ENCODE results near the gene CNNM4. TPM values are rescaled to one million over a fixed set of nuclear protein-coding genes. Genes with fewer than 3 reads are reported as not detected.

Gene CNNM4
- total RNA-seq, 1 donor from 2014 or later, result 15.5 TPM

GRCh38 chr2:96835830-96836229 is 75.1 kb downstream of the CNNM4 start:
- peaks cover 23% of the 10 kb centered on the region for H4K20me1 ChIP-seq (ENCODE audit: low read depth)
- no peak overlapping the region for H2AFZ ChIP-seq (replicated peaks)
- no peak overlapping the region for H3K4me3 ChIP-seq
- H3K27me3 ChIP-seq, result no peaks in the 10 kb centered on the region
- peaks cover 5% of the 10 kb centered on the region for H3K27me3 Mint-ChIP-seq (ENCODE audit: insufficient read depth, low read depth)
- no peak overlapping the region for H3K4me2 ChIP-seq
- peaks cover 20% of the 10 kb centered on the region for H3K4me1 ChIP-seq
- peaks cover 20% of the 10 kb centered on the region for H3K36me3 Mint-ChIP-seq
- no peaks in the 10 kb centered on the region for H3K36me3 ChIP-seq
- TF ChIP-seq EZH2 (IDR thresholded peaks at IDR 0.05) (no peak), EZH2phosphoT487 (IDR thresholded peaks at IDR 0.05) (no peak), CTCF (IDR thresholded peaks at IDR 0.05) (no peak)
- H3F3A ChIP-seq (ENCODE audit: low read depth), result peaks cover 26% of the 10 kb centered on the region
- H3K9ac ChIP-seq, result no peak overlapping the region
- peaks cover 22% of the 10 kb centered on the region for H3K4me1 Mint-ChIP-seq
- no peaks in the 10 kb centered on the region for H3K9me3 ChIP-seq (ENCODE audit: low read depth)
- no peak overlapping the region for H3K27ac ChIP-seq
- DNase-seq (ENCODE audit: low spot score), result no peak
- no peaks in the 10 kb centered on the region for H3K9me3 Mint-ChIP-seq
- no peak overlapping the region for H3K4me3 Mint-ChIP-seq
- no peak overlapping the region for H3K27ac Mint-ChIP-seq
- H3K79me2 ChIP-seq (ENCODE audit: low read depth), result no peaks in the 10 kb centered on the region

- Mint-ChIP-seq H3K36me3 (peaks cover 17% of the 10 kb centered on the region), H3K4me1 (peaks cover 20% of the 10 kb centered on the region), H3K27ac (no peak overlapping the region), H3K4me3 (no peak overlapping the region), H3K27me3 (ENCODE audit: insufficient read depth, low read depth) (peaks cover 4% of the 10 kb centered on the region), H3K9me3 (no peaks in the 10 kb centered on the region)
- H3K36me3 ChIP-seq, result no peaks in the 10 kb centered on the region
- H2AFZ ChIP-seq (replicated peaks), result no peak overlapping the region
- H3K4me1 ChIP-seq, result peaks cover 18% of the 10 kb centered on the region
- no peak for TF ChIP-seq EZH2phosphoT487 (IDR thresholded peaks at IDR 0.05)
- TF ChIP-seq CTCF (IDR thresholded peaks at IDR 0.05), result no peak
- no peak for TF ChIP-seq EZH2 (IDR thresholded peaks at IDR 0.05)
- H3K9ac ChIP-seq, result no peak overlapping the region
- H3F3A ChIP-seq (ENCODE audit: low read depth), result peaks cover 15% of the 10 kb centered on the region
- H4K20me1 ChIP-seq (ENCODE audit: low read depth), result peaks cover 7% of the 10 kb centered on the region
- no peaks in the 10 kb centered on the region for H3K27me3 ChIP-seq
- no peaks in the 10 kb centered on the region for H3K9me3 ChIP-seq (ENCODE audit: low read depth)
- no peak overlapping the region for H3K4me3 ChIP-seq
- H3K4me2 ChIP-seq, result no peak overlapping the region
- no peak for DNase-seq (ENCODE audit: low spot score)
- no peaks in the 10 kb centered on the region for H3K79me2 ChIP-seq (ENCODE audit: low read depth)
- H3K27ac ChIP-seq, result no peak overlapping the region
These were observed 76.9 kb downstream of the CNNM4 start for GRCh38 chr2:96837575-96837974.

GRCh38 chr2:96838345-96839292 is 77.9 kb downstream of the CNNM4 start:
- H3K4me3 ChIP-seq, result no peak overlapping the region
- no peak overlapping the region for H2AFZ ChIP-seq (replicated peaks)
- peaks cover 14% of the 10 kb centered on the region for H3K4me1 Mint-ChIP-seq
- peaks cover 8% of the 10 kb centered on the region for H3F3A ChIP-seq (ENCODE audit: low read depth)
- no peak overlapping the region for H3K27ac ChIP-seq
- H3K36me3 Mint-ChIP-seq, result peaks cover 17% of the 10 kb centered on the region
- no peak overlapping the region for H3K4me2 ChIP-seq
- no peaks in the 10 kb centered on the region for H3K36me3 ChIP-seq
- H3K79me2 ChIP-seq (ENCODE audit: low read depth), result no peaks in the 10 kb centered on the region
- no peaks in the 10 kb centered on the region for H3K9me3 ChIP-seq (ENCODE audit: low read depth)
- no peaks in the 10 kb centered on the region for H4K20me1 ChIP-seq (ENCODE audit: low read depth)
- no peaks in the 10 kb centered on the region for H3K9me3 Mint-ChIP-seq
- peaks cover 8% of the 10 kb centered on the region for H3K4me1 ChIP-seq
- TF ChIP-seq CTCF (IDR thresholded peaks at IDR 0.05) (no peak), EZH2 (IDR thresholded peaks at IDR 0.05) (no peak), EZH2phosphoT487 (IDR thresholded peaks at IDR 0.05) (no peak)
- no peak overlapping the region for H3K4me3 Mint-ChIP-seq
- peaks cover 10% of the 10 kb centered on the region for H3K27me3 Mint-ChIP-seq (ENCODE audit: insufficient read depth, low read depth)
- DNase-seq (ENCODE audit: low spot score), result no peak
- H3K9ac ChIP-seq, result no peak overlapping the region
- no peaks in the 10 kb centered on the region for H3K27me3 ChIP-seq
- H3K27ac Mint-ChIP-seq, result no peak overlapping the region
